K562 (cell line): ENCODE data around the gene HAS3. TPM values are rescaled to one million over a fixed set of nuclear protein-coding genes. Genes with fewer than 3 reads are reported as not detected.
"Not testable (repeated sequence)": the region's sequence is repeated elsewhere in the genome, so short reads cannot be mapped to it uniquely, and the experiment has no call there.

Experiments used
- ATAC-seq: fragments of 200-7000 bp; cut with Tn5 transposase; 3 replicates; pipeline ENCODE4 v1.9.1; 2020; ENCODE audit warnings: moderate library complexity
- BruUV-seq: library from RNA; stranded (reverse); fragments of 400-500 nt; replicated peaks from 2 replicates; lab custom pipeline; 2021; lab: Mats Ljungman, UMichigan
- CTCF ChIA-PET: fragments of 300-600 bp; formaldehyde crosslinking; extraction: SDS; loops from one replicate; lab custom pipeline; 2021; ENCODE audit warnings: low intra/inter-chr PET ratio; lab: Yijun Ruan, JAX
- POLR2A ChIA-PET: fragments of 300-600, 350-650 bp; sonication (Branson Sonifier 250); formaldehyde crosslinking; extraction: SDS; loops from one replicate; lab custom pipeline; 2021; ENCODE audit warnings: antibody characterized with exemption, inconsistent platforms; lab: Yijun Ruan, JAX
- DNase-seq, 4 experiments: peaks; one replicate each; pipeline versions ENCODE4 v3.0.0 to v3.0.0-alpha.2; 2011 to 2018; ENCODE audit warnings: low spot score in 3 of 4, mixed read lengths in 3 of 4; ENCODE audit errors: extremely low read depth in 1 of 4
- FAIRE-seq: peaks from 2 replicates; lab custom pipeline; 2011; peaks lifted over from hg19 to GRCh38; lab: Jason Lieb, UNC
- H2AFZ ChIP-seq: 2 replicates; pipeline ENCODE4 v1.6.0; 2011; ENCODE audit warnings: low read depth, low read length, control low read depth, inconsistent platforms
- H3K27ac ChIP-seq: fragments of 200-600 bp; 3 replicates; pipeline ENCODE4 v1.8.0; 2011; ENCODE audit warnings: low read depth, mild to moderate bottlenecking, control low read depth, inconsistent platforms, low read length, moderate library complexity, mixed read lengths; ENCODE audit errors: extremely low read depth
- H3K27me3 ChIP-seq, 2 experiments: fragments of 300-600 bp in 1 of 2; 2 replicates in 1 of 2; 3 replicates in 1 of 2; pipeline versions ENCODE4 v1.6.0 to v1.8.0; 2011; ENCODE audit warnings: inconsistent platforms in 2 of 2, low read length in 2 of 2, mild to moderate bottlenecking in 1 of 2, mixed read lengths in 1 of 2, moderate library complexity in 1 of 2; ENCODE audit not compliant: control insufficient read depth in 2 of 2, insufficient read depth in 2 of 2
- H3K36me3 ChIP-seq: fragments of 300-600 bp; 3 replicates; pipeline ENCODE4 v1.8.0; 2011; ENCODE audit warnings: mild to moderate bottlenecking, low read length, inconsistent platforms; ENCODE audit not compliant: control insufficient read depth, insufficient read depth
- H3K4me1 ChIP-seq, 2 experiments: fragments of 200-600 bp in 1 of 2; replicated peaks in 1 of 2; 2 replicates in 1 of 2; 3 replicates in 1 of 2; pipeline versions ENCODE4 v1.5.1 to v1.8.0; 2011; ENCODE audit warnings: inconsistent platforms in 2 of 2, low read length in 2 of 2, mild to moderate bottlenecking in 1 of 2, mixed read lengths in 1 of 2, moderate library complexity in 1 of 2; ENCODE audit not compliant: control insufficient read depth in 2 of 2, insufficient read depth in 2 of 2
- H3K4me2 ChIP-seq: 2 replicates; pipeline ENCODE4 v1.6.1; 2011; ENCODE audit warnings: low read length, control low read depth, inconsistent platforms, mixed read lengths; ENCODE audit not compliant: insufficient read depth
- H3K4me3 ChIP-seq: fragments of 200-600 bp; sonication (generic), shearing (Covaris generic); 2 replicates; pipeline ENCODE4 v1.5.1; 2016; ENCODE audit warnings: control low read depth, inconsistent platforms
- H3K79me2 ChIP-seq: fragments of 200-600 bp; 3 replicates; pipeline ENCODE4 v1.8.0; 2011; ENCODE audit warnings: low read length, inconsistent platforms; ENCODE audit not compliant: control insufficient read depth, insufficient read depth
- H3K9ac ChIP-seq, 2 experiments: 2 replicates each; pipeline versions ENCODE4 v1.6.0 to v1.6.1; 2011; ENCODE audit warnings: low read depth in 2 of 2, low read length in 2 of 2, control low read depth in 1 of 2, inconsistent platforms in 1 of 2, mild to moderate bottlenecking in 1 of 2, mixed read lengths in 1 of 2; ENCODE audit not compliant: insufficient read depth in 1 of 2
- H3K9me1 ChIP-seq: one replicate; pipeline ENCODE4 v1.6.0; 2011; ENCODE audit warnings: inconsistent platforms, mild to moderate bottlenecking, low read length, moderate library complexity; ENCODE audit not compliant: control insufficient read depth, insufficient read depth
- H3K9me3 ChIP-seq: replicated peaks from 2 replicates; pipeline ENCODE4 v1.5.1; 2011; ENCODE audit warnings: low read depth, low read length, inconsistent platforms; ENCODE audit not compliant: control insufficient read depth, insufficient read depth
- H4K20me1 ChIP-seq: replicated peaks from 2 replicates; pipeline ENCODE4 v1.6.1; 2011; ENCODE audit warnings: low read length, inconsistent platforms, mixed read lengths; ENCODE audit not compliant: control insufficient read depth, insufficient read depth
- EP300 ChIP-seq: IDR thresholded peaks from 2 replicates; pipeline ENCODE4 v1.6.1; 2012; ENCODE audit warnings: low read length, improper control_type of control experiment
- HSF4 ChIP-seq: fragments of 250-450 bp; sonication (Bioruptor Pico); IDR thresholded peaks from 2 replicates; pipeline ENCODE4 v2.1.2; 2022; ENCODE audit warnings: mild to moderate bottlenecking, moderate library complexity, borderline replicate concordance
- SP2 ChIP-seq: IDR thresholded peaks from 2 replicates; pipeline ENCODE4 v1.6.1; 2011; ENCODE audit warnings: mild to moderate bottlenecking, low read depth, low read length, moderate library complexity; ENCODE audit not compliant: poor library complexity, severe bottlenecking; ENCODE audit errors: extremely low read depth
- TCFL5 ChIP-seq: fragments of 250-450 bp; sonication (Bioruptor Pico); conservative IDR thresholded peaks from 2 replicates; pipeline ENCODE4 v1.6.1; 2021; ENCODE audit warnings: mild to moderate bottlenecking, moderate library complexity, matching md5 sums
- ZNF696 ChIP-seq: fragments of 250-450 bp; sonication (Bioruptor Pico); conservative IDR thresholded peaks from 2 replicates; pipeline ENCODE4 v1.4.0; 2020; ENCODE audit warnings: mild to moderate bottlenecking, moderate library complexity
- WGBS: fragments of 100-300 bp; shearing (Covaris generic); methylation state at CpG from one replicate; pipeline ENCODE4 v1.1.6; 2016; ENCODE audit warnings: low coverage, mixed read lengths; ENCODE audit not compliant: insufficient coverage; ENCODE audit errors: missing lambda C conversion rate; 5-methylcytosine and 5-hydroxymethylcytosine counted together
- in situ Hi-C: fragments of 300-500 bp; cut with MboI; formaldehyde crosslinking; loops from 4 replicates; pipeline ENCODE4 v1.15.0; 2018; ENCODE audit warnings: inconsistent platforms, mixed read lengths
- intact Hi-C: fragments of 100-400 bp; cut with micrococcal nuclease; formaldehyde crosslinking; loops from 2 replicates; pipeline ENCODE4 v1.14.2; 2022
- polyA plus RNA-seq, 8 experiments: library from polyadenylated mRNA; depleted of rRNA in 4 of 8; stranded (reverse) in 5 of 8; unstranded in 3 of 8; fragments of >200 nt; fragmentation: Nextera tagmentation in 2 of 8; fragmentation: Illumina TruSeq in 1 of 8; extraction: Ambion mirVana in 2 of 8; extraction: Trizol in 1 of 8; gene quantifications; 2 replicates each; pipeline versions ENCODE4 v1.2.1 to v1.2.3, GENCODE V29; 2011 to 2014; ENCODE audit warnings: inconsistent platforms in 1 of 8, missing spikeins in 1 of 8
- total RNA-seq, 7 experiments: library from RNA; depleted of rRNA in 6 of 7; stranded (reverse); fragments of >200 nt in 6 of 7; fragmentation: Illumina TruSeq in 2 of 7; extraction: Trizol in 2 of 7; gene quantifications; 2 replicates each; pipeline versions ENCODE4 v1.2.1 to v1.2.3, GENCODE V29; 2011 to 2021; ENCODE audit warnings: low replicate concordance in 1 of 7

The HAS3 gene
- total and polyA plus RNA-seq, 9 of the 15 experiments (the other 6 are each of a cell fraction or from before 2014, with no cell fraction given): 0.04 to 0.33 (median 0.13) TPM; not detected in 1

- BruUV-seq, FAIRE-seq, DNase-seq, H3K9me3 ChIP-seq, intact Hi-C loops, CTCF ChIA-PET, H4K20me1 ChIP-seq, H3K4me2 ChIP-seq, H3K79me2 ChIP-seq, H2AFZ ChIP-seq, H3K27ac ChIP-seq, H3K27me3 ChIP-seq, ATAC-seq, H3K4me3 ChIP-seq, H3K9me1 ChIP-seq, H3K4me1 ChIP-seq, POLR2A ChIA-PET, H3K9ac ChIP-seq, H3K36me3 ChIP-seq, in situ Hi-C loops: not testable (repeated sequence)
- 83% methylated on average over 3 of the region's 8 CpGs for WGBS
Measured at GRCh38 chr16:69063491-69063890, 42.0 kb upstream of the HAS3 start.

GRCh38 chr16:69064124-69064763 lies 41.2 kb upstream of the HAS3 start:
- CTCF ChIA-PET: no interaction called here
- POLR2A ChIA-PET: interaction anchor here (1.4 to 1.8 kb wide), 2 partner anchors 8 to 9 kb away, joined by 4 to 8 read pairs; no protein-coding TSS in a partner anchor
- FAIRE-seq (no peak), ATAC-seq (no peak), DNase-seq (no peak)
- no peaks in the 10 kb centered on the region for H3K9me1 ChIP-seq
- TF ChIP-seq EP300 (no peak), HSF4 (no peak), ZNF696 (CRISPR knock-in tag) (no peak), SP2 (no peak), TCFL5 (CRISPR knock-in tag) (no peak)
- H3K4me2 ChIP-seq: no peak overlapping the region
- H3K9me3 ChIP-seq: no peaks in the 10 kb centered on the region
- WGBS: 68% methylated on average over 2 of the region's 2 CpGs
- no peaks in the 10 kb centered on the region; a peak in 1 of 5 replicates for H3K4me1 ChIP-seq
- H3K27ac ChIP-seq: no peak overlapping the region
- H3K79me2 ChIP-seq: no peaks in the 10 kb centered on the region
- no peak overlapping the region for H3K9ac ChIP-seq
- H3K27me3 ChIP-seq: no peaks in the 10 kb centered on the region
- H2AFZ ChIP-seq: no peak overlapping the region
- intact Hi-C loops (no loop called here), in situ Hi-C loops (no loop called here)
- BruUV-seq: no TSS peak
- 0 out of 2 replicates have a peak, but pooled peaks cover 2% of the 10 kb centered on the region for H4K20me1 ChIP-seq
- H3K4me3 ChIP-seq: no peak overlapping the region
- H3K36me3 ChIP-seq: no peaks in the 10 kb centered on the region
